HepG2 (cell line): ENCODE measurements around the gene ATP1B2. TPM values are rescaled to one million over a fixed set of nuclear protein-coding genes. Genes with fewer than 3 reads are reported as not detected.
A peak's percentile ranks its signal among the peaks of the same experiment; 100 is the strongest.

Experiments
- ATAC-seq: fragments of 200-7000 bp; cut with Tn5 transposase; 3 replicates; pipeline ENCODE4 v1.9.1; 2020; ENCODE audit warnings: mild to moderate bottlenecking, moderate library complexity
- BruUV-seq: library from RNA; stranded (reverse); fragments of 400-500 nt; replicated peaks from 2 replicates; lab custom pipeline; 2021; lab: Mats Ljungman, UMichigan
- CTCF ChIA-PET: fragments of 300-600 bp; formaldehyde crosslinking; extraction: SDS; loops from one replicate; lab custom pipeline; 2021; ENCODE audit warnings: low total read pairs, inconsistent platforms, low intra/inter-chr PET ratio; lab: Yijun Ruan, JAX
- POLR2A ChIA-PET: fragments of 350-600 bp; sonication (Branson Sonifier 250); formaldehyde crosslinking; loops from one replicate; lab custom pipeline; 2020; ENCODE audit warnings: antibody characterized with exemption, inconsistent platforms; lab: Yijun Ruan, JAX
- DNase-seq: peaks from one replicate; pipeline ENCODE4 v3.0.0-alpha.2; 2015; ENCODE audit warnings: low spot score
- FAIRE-seq: peaks from 3 replicates; lab custom pipeline; 2011; peaks lifted over from hg19 to GRCh38; lab: Jason Lieb, UNC
- H2AFZ ChIP-seq: one replicate; pipeline ENCODE4 v1.6.1; 2011; ENCODE audit warnings: low read length, inconsistent platforms
- H3K27ac ChIP-seq: fragments of 300-600 bp; 3 replicates; pipeline ENCODE4 v1.8.0; 2011; ENCODE audit warnings: mixed run types, mild to moderate bottlenecking, mixed read lengths, low read length, inconsistent platforms; ENCODE audit not compliant: insufficient read depth; ENCODE audit errors: extremely low read length
- H3K27me3 ChIP-seq, 2 experiments: fragments of 200-600 bp in 1 of 2; 2 replicates in 1 of 2; 3 replicates in 1 of 2; pipeline versions ENCODE4 v1.6.0 to v1.8.0; 2011; ENCODE audit warnings: low read length in 2 of 2, mild to moderate bottlenecking in 2 of 2, moderate library complexity in 2 of 2, inconsistent platforms in 1 of 2; ENCODE audit not compliant: insufficient read depth in 2 of 2, control insufficient read depth in 1 of 2
- H3K36me3 ChIP-seq, 2 experiments: fragments of 200-600 bp in 1 of 2; replicated peaks in 1 of 2; 2 replicates in 1 of 2; 3 replicates in 1 of 2; pipeline versions ENCODE4 v1.5.1 to v1.8.0; 2011; ENCODE audit warnings: low read length in 2 of 2, inconsistent platforms in 1 of 2; ENCODE audit not compliant: insufficient read depth in 2 of 2, control insufficient read depth in 1 of 2
- H3K4me1 ChIP-seq: 2 replicates; pipeline ENCODE4 v1.5.1; 2012; ENCODE audit warnings: low read length, inconsistent platforms; ENCODE audit not compliant: insufficient read depth
- H3K4me2 ChIP-seq: 2 replicates; pipeline ENCODE4 v1.6.0; 2011; ENCODE audit warnings: low read depth, low read length, inconsistent platforms
- H3K4me3 ChIP-seq, 3 experiments: fragments of 200-600 bp in 1 of 3; sonication (generic), shearing (Covaris generic) in 1 of 3; replicated peaks in 1 of 3; 2 replicates each; pipeline ENCODE4 v1.5.1; 2011 to 2016; ENCODE audit warnings: low read length in 3 of 3, inconsistent platforms in 2 of 3, low read depth in 2 of 3, mild to moderate bottlenecking in 2 of 3, control low read depth in 1 of 3, mixed read lengths in 1 of 3; ENCODE audit not compliant: insufficient read depth in 1 of 3
- H3K79me2 ChIP-seq: one replicate; pipeline ENCODE4 v1.6.1; 2011; ENCODE audit warnings: low read length, inconsistent platforms; ENCODE audit not compliant: insufficient read depth
- H3K9ac ChIP-seq: 2 replicates; pipeline ENCODE4 v1.6.0; 2011; ENCODE audit warnings: mild to moderate bottlenecking, low read depth, low read length, inconsistent platforms; ENCODE audit not compliant: insufficient read depth
- H3K9me3 ChIP-seq: 2 replicates; pipeline ENCODE4 v1.5.1; 2012; ENCODE audit warnings: mild to moderate bottlenecking, low read length
- H4K20me1 ChIP-seq: 2 replicates; pipeline ENCODE4 v1.6.0; 2011; ENCODE audit warnings: inconsistent platforms, mild to moderate bottlenecking, low read length, moderate library complexity; ENCODE audit not compliant: insufficient read depth
- BCL6 ChIP-seq: IDR thresholded peaks from 2 replicates; pipeline ENCODE4 v1.6.1; 2016; ENCODE audit warnings: missing genetic modification reagents, missing compliant biosample characterization
- BRD4 ChIP-seq: sonication (generic); formaldehyde crosslinking; IDR thresholded peaks from 2 replicates; pipeline ENCODE4 v1.4.0; 2020; ENCODE audit warnings: missing genetic modification reagents
- DRAP1 ChIP-seq: IDR thresholded peaks from 2 replicates; pipeline ENCODE4 v1.6.1; 2016; ENCODE audit warnings: missing genetic modification reagents, missing compliant biosample characterization
- GPN1 ChIP-seq: sonication (generic); formaldehyde crosslinking; IDR thresholded peaks from 2 replicates; pipeline ENCODE4 v1.5.1; 2020; ENCODE audit warnings: missing genetic modification reagents, borderline replicate concordance
- GTF3A ChIP-seq: sonication (generic); formaldehyde crosslinking; conservative IDR thresholded peaks from 2 replicates; pipeline ENCODE4 v1.4.0; 2020; ENCODE audit warnings: mild to moderate bottlenecking, missing genetic modification reagents
- HOXA9 ChIP-seq: sonication (generic); formaldehyde crosslinking; IDR thresholded peaks from 2 replicates; pipeline ENCODE4 v1.8.1; 2022; ENCODE audit warnings: missing genetic modification reagents, mild to moderate bottlenecking, moderate library complexity, borderline replicate concordance
- NFKBIZ ChIP-seq: IDR thresholded peaks from 2 replicates; pipeline ENCODE4 v1.6.1; 2018; ENCODE audit warnings: missing genetic modification reagents, missing compliant biosample characterization
- NFRKB ChIP-seq: fragments of 450-650 bp; IDR thresholded peaks from 2 replicates; pipeline ENCODE4 v1.6.1; 2017
- STAG1 ChIP-seq: sonication (generic); formaldehyde crosslinking; IDR thresholded peaks from 2 replicates; pipeline ENCODE4 v1.4.0; 2020; ENCODE audit warnings: missing genetic modification reagents
- TSC22D2 ChIP-seq: sonication (generic); formaldehyde crosslinking; IDR thresholded peaks from 2 replicates; pipeline ENCODE4 v1.5.1; 2020; ENCODE audit warnings: missing genetic modification reagents, mild to moderate bottlenecking, borderline replicate concordance
- ZBTB1 ChIP-seq: sonication (generic); formaldehyde crosslinking; IDR thresholded peaks from 2 replicates; pipeline ENCODE4 v1.4.0; 2020; ENCODE audit warnings: missing genetic modification reagents, borderline replicate concordance
- ZNF354B ChIP-seq: sonication (generic); formaldehyde crosslinking; IDR thresholded peaks from 2 replicates; pipeline ENCODE4 v1.8.0; 2022; ENCODE audit warnings: mild to moderate bottlenecking, missing genetic modification reagents
- WGBS: methylation state at CpG from one replicate; pipeline ENCODE4 v1.1.6; 2017; ENCODE audit warnings: low lambda C conversion rate; 5-methylcytosine and 5-hydroxymethylcytosine counted together
- in situ Hi-C: cut with HindIII; loops from 2 replicates; pipeline ENCODE4 v1.10.0; 2017; ENCODE audit warnings: low pct_unique_long_range_greater_than_20kb; ENCODE audit not compliant: extremely low pct_ligation_motif_present
- intact Hi-C: fragments of 100-400 bp; cut with micrococcal nuclease; formaldehyde crosslinking; loops from one replicate; pipeline ENCODE4 v1.10.0; 2022; ENCODE audit not compliant: unreplicated experiment
- polyA plus RNA-seq, 8 experiments: library from polyadenylated mRNA; depleted of rRNA in 3 of 8; stranded (reverse) in 7 of 8; unstranded in 1 of 8; fragments of >200 nt; fragmentation: Illumina TruSeq in 4 of 8; extraction: Trizol in 4 of 8; gene quantifications; 2 replicates each; pipeline versions ENCODE4 v1.2.1 to v1.2.3, GENCODE V29; 2011 to 2016; ENCODE audit warnings: low read depth in 4 of 8, missing spikeins in 1 of 8, mixed read lengths in 1 of 8; ENCODE audit not compliant: insufficient read depth in 1 of 8
- total RNA-seq, 5 experiments: library from RNA; depleted of rRNA; stranded (reverse); fragments of >200 nt; fragmentation: Illumina TruSeq; extraction: Trizol; gene quantifications; 2 replicates each; pipeline ENCODE4 v1.2.3, GENCODE V29; 2016; ENCODE audit warnings: low read depth in 1 of 5

Gene ATP1B2
- total and polyA plus RNA-seq, 2 of the 13 experiments (the other 11 are each of a cell fraction or from before 2014, with no cell fraction given), result not detected

GRCh38 chr17:7634384-7634783 is 16.3 kb upstream of the ATP1B2 start (continued):
- TF ChIP-seq NFKBIZ (CRISPR knock-in tag) (no peak), TSC22D2 (CRISPR knock-in tag) (no peak), HOXA9 (CRISPR knock-in tag) (no peak), BRD4 (CRISPR knock-in tag) (no peak), STAG1 (CRISPR knock-in tag) (peak; percentile 68)

- H4K20me1 ChIP-seq, result no peaks in the 10 kb centered on the region
- no TSS peak for BruUV-seq
- no peak overlapping the region for H3K4me3 ChIP-seq
- ATAC-seq (no peak), FAIRE-seq (no peak), DNase-seq (no peak)
- H3K9ac ChIP-seq, result no peak overlapping the region
- no peaks in the 10 kb centered on the region for H3K79me2 ChIP-seq
- H3K4me2 ChIP-seq, result no peak overlapping the region
- ChIA-PET POLR2A (interaction anchor here (1.1 kb wide), 1 partner anchor 8 kb away, joined by 5 read pairs; the partner anchor contains the start of gene SAT2), CTCF (no interaction called here)
- no peak for TF ChIP-seq ZNF354B (CRISPR knock-in tag)
- no peak for TF ChIP-seq BCL6 (CRISPR knock-in tag)
- TF ChIP-seq DRAP1, result no peak
- TF ChIP-seq GTF3A (CRISPR knock-in tag), result no peak
- TF ChIP-seq GPN1 (CRISPR knock-in tag), result no peak
- no peak for TF ChIP-seq ZBTB1
- no peak for TF ChIP-seq NFRKB
- H2AFZ ChIP-seq, result no peak overlapping the region
- in situ Hi-C loops, result no loop called here
- H3K4me1 ChIP-seq, result peaks cover 24% of the 10 kb centered on the region
- WGBS, result 20% methylated on average over 5 of the region's 5 CpGs
- H3K27ac ChIP-seq, result no peak overlapping the region
- H3K27me3 ChIP-seq, result no peaks in the 10 kb centered on the region; a peak in 1 of 5 replicates
- no peaks in the 10 kb centered on the region for H3K36me3 ChIP-seq
- no peaks in the 10 kb centered on the region for H3K9me3 ChIP-seq
- intact Hi-C loops, result no loop called here
Observed at GRCh38 chr17:7636163-7636562, 14.6 kb upstream of the ATP1B2 start.
